Ishikawa (cell line): Measurements from ENCODE around the gene IL10RB.

Experiments
- CEBPB ChIP-seq: IDR thresholded peaks from 2 replicates; pipeline ENCODE4 v1.6.1; 2012
- CREB1 ChIP-seq: IDR thresholded peaks from 2 replicates; pipeline ENCODE4 v1.6.1; 2012; ENCODE audit warnings: low read depth
- EGR1 ChIP-seq: IDR thresholded peaks from 2 replicates; pipeline ENCODE4 v1.6.1; 2012
- EP300 ChIP-seq: IDR thresholded peaks from 2 replicates; pipeline ENCODE4 v1.6.1; 2012; ENCODE audit warnings: borderline replicate concordance
- FOXM1 ChIP-seq: IDR thresholded peaks from 2 replicates; pipeline ENCODE4 v1.6.1; 2012; ENCODE audit warnings: low read depth, borderline replicate concordance
- NFIC ChIP-seq: IDR thresholded peaks from 2 replicates; pipeline ENCODE4 v1.6.1; 2012
- RAD21 ChIP-seq: IDR thresholded peaks from 2 replicates; pipeline ENCODE4 v1.6.1; 2012; ENCODE audit warnings: low read depth
- TAF1 ChIP-seq: IDR thresholded peaks from 2 replicates; pipeline ENCODE4 v1.6.1; 2012; ENCODE audit warnings: low read depth, mild to moderate bottlenecking
- TCF12 ChIP-seq: IDR thresholded peaks from 2 replicates; pipeline ENCODE4 v1.6.1; 2012; ENCODE audit warnings: low read depth
- TEAD4 ChIP-seq: IDR thresholded peaks from 2 replicates; pipeline ENCODE4 v1.6.1; 2012
- YY1 ChIP-seq: IDR thresholded peaks from 2 replicates; pipeline ENCODE4 v1.6.1; 2012; ENCODE audit warnings: low read depth
- TF ChIP-seq, protein P1 (sequence below): IDR thresholded peaks from 2 replicates; pipeline ENCODE4 v1.6.1; 2012
- TF ChIP-seq, protein P2 (sequence below): IDR thresholded peaks from 2 replicates; pipeline ENCODE4 v1.6.1; 2012; ENCODE audit warnings: low read depth, mild to moderate bottlenecking
- TF ChIP-seq, protein P3 (sequence below): IDR thresholded peaks from 2 replicates; pipeline ENCODE4 v1.6.1; 2012

DNA sequence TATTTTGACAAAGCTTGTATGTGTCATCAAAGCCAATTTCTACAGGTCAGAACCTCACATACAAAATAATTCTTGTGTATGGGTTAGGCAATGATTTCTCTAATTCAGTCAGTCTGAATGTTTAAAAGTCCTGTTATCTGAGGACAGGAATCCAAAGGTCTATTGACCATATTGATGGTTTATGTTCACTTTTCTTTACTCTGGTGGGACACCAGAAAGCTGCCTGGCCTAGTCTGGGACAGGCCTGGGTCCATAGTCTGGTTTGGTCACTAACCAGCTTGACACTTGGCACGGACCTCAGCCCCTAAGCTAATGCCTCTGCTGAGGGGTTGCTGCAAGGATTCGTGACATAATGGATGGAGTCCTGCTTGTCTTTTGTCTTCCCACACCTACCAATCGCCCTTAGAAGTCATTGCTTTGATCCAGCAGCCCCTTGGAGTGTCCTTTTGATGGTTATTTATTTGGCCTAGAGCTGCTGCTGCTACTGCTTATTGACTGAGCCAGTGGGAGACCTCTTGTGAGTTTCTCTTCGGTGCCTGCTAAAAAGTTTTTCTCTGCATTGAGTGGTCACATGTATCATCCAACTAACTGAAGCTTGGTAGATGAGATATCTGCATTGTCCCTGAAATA, 20.8 kb upstream of the IL10RB start:
- TF ChIP-seq RAD21 (no peak), YY1 (no peak), TAF1 (no peak), CREB1 (no peak), FOXM1 (no peak), CEBPB (no peak), EP300 (no peak), EGR1 (no peak), TCF12 (no peak), TEAD4 (no peak), NFIC (no peak)
- TF ChIP-seq, protein P1, sequence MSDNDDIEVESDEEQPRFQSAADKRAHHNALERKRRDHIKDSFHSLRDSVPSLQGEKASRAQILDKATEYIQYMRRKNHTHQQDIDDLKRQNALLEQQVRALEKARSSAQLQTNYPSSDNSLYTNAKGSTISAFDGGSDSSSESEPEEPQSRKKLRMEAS = no peak
- TF ChIP-seq, protein P2, sequence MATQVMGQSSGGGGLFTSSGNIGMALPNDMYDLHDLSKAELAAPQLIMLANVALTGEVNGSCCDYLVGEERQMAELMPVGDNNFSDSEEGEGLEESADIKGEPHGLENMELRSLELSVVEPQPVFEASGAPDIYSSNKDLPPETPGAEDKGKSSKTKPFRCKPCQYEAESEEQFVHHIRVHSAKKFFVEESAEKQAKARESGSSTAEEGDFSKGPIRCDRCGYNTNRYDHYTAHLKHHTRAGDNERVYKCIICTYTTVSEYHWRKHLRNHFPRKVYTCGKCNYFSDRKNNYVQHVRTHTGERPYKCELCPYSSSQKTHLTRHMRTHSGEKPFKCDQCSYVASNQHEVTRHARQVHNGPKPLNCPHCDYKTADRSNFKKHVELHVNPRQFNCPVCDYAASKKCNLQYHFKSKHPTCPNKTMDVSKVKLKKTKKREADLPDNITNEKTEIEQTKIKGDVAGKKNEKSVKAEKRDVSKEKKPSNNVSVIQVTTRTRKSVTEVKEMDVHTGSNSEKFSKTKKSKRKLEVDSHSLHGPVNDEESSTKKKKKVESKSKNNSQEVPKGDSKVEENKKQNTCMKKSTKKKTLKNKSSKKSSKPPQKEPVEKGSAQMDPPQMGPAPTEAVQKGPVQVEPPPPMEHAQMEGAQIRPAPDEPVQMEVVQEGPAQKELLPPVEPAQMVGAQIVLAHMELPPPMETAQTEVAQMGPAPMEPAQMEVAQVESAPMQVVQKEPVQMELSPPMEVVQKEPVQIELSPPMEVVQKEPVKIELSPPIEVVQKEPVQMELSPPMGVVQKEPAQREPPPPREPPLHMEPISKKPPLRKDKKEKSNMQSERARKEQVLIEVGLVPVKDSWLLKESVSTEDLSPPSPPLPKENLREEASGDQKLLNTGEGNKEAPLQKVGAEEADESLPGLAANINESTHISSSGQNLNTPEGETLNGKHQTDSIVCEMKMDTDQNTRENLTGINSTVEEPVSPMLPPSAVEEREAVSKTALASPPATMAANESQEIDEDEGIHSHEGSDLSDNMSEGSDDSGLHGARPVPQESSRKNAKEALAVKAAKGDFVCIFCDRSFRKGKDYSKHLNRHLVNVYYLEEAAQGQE = no peak
- TF ChIP-seq, protein P3, sequence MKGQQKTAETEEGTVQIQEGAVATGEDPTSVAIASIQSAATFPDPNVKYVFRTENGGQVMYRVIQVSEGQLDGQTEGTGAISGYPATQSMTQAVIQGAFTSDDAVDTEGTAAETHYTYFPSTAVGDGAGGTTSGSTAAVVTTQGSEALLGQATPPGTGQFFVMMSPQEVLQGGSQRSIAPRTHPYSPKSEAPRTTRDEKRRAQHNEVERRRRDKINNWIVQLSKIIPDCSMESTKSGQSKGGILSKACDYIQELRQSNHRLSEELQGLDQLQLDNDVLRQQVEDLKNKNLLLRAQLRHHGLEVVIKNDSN = no peak
